ENCODE measurements around the gene LSM4. TPM values are rescaled to one million over a fixed set of nuclear protein-coding genes. Genes with fewer than 3 reads are reported as not detected.
A peak's percentile ranks its signal among the peaks of the same experiment; 100 is the strongest.

Gene LSM4
- total and polyA plus RNA-seq, 2 of the 13 experiments (the other 11 are each of a cell fraction or from before 2014, with no cell fraction given), result 65.8 to 166 TPM

DNA sequence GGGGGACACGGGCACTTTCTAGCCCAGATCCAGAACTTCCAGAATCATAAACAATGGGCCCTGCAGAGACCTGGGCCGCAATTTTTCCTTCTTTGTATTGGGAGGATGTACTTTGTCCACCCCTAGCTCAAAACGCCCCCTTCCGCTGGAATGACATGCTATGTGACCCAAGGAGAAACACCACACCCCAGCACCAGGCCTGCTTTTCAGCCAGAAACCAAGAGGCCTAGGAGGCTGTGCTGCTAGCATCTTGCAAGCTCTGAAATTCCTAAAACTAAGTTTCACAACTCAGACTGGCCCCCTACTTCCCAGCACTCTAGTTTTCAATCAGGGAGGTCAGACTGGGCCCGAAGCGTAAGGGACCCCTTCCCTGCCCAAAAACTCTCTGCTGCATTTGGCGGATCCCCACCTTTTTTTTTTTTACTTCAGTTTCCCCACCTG is 538 bp downstream of the LSM4 start (continued):
- TF ChIP-seq, protein P1, sequence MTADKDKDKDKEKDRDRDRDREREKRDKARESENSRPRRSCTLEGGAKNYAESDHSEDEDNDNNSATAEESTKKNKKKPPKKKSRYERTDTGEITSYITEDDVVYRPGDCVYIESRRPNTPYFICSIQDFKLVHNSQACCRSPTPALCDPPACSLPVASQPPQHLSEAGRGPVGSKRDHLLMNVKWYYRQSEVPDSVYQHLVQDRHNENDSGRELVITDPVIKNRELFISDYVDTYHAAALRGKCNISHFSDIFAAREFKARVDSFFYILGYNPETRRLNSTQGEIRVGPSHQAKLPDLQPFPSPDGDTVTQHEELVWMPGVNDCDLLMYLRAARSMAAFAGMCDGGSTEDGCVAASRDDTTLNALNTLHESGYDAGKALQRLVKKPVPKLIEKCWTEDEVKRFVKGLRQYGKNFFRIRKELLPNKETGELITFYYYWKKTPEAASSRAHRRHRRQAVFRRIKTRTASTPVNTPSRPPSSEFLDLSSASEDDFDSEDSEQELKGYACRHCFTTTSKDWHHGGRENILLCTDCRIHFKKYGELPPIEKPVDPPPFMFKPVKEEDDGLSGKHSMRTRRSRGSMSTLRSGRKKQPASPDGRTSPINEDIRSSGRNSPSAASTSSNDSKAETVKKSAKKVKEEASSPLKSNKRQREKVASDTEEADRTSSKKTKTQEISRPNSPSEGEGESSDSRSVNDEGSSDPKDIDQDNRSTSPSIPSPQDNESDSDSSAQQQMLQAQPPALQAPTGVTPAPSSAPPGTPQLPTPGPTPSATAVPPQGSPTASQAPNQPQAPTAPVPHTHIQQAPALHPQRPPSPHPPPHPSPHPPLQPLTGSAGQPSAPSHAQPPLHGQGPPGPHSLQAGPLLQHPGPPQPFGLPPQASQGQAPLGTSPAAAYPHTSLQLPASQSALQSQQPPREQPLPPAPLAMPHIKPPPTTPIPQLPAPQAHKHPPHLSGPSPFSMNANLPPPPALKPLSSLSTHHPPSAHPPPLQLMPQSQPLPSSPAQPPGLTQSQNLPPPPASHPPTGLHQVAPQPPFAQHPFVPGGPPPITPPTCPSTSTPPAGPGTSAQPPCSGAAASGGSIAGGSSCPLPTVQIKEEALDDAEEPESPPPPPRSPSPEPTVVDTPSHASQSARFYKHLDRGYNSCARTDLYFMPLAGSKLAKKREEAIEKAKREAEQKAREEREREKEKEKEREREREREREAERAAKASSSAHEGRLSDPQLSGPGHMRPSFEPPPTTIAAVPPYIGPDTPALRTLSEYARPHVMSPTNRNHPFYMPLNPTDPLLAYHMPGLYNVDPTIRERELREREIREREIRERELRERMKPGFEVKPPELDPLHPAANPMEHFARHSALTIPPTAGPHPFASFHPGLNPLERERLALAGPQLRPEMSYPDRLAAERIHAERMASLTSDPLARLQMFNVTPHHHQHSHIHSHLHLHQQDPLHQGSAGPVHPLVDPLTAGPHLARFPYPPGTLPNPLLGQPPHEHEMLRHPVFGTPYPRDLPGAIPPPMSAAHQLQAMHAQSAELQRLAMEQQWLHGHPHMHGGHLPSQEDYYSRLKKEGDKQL (CRISPR knock-in tag; IDR thresholded peaks at IDR 0.05; ENCODE audit: low read depth), result no peak
- TF ChIP-seq IRF2 (CRISPR knock-in tag; IDR thresholded peaks at IDR 0.05), result no peak
- TF ChIP-seq, protein P2, sequence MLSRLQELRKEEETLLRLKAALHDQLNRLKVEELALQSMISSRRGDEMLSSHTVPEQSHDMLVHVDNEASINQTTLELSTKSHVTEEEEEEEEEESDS (CRISPR knock-in tag; IDR thresholded peaks at IDR 0.05; ENCODE audit: borderline replicate concordance), result no peak
- TF ChIP-seq, protein P3, sequence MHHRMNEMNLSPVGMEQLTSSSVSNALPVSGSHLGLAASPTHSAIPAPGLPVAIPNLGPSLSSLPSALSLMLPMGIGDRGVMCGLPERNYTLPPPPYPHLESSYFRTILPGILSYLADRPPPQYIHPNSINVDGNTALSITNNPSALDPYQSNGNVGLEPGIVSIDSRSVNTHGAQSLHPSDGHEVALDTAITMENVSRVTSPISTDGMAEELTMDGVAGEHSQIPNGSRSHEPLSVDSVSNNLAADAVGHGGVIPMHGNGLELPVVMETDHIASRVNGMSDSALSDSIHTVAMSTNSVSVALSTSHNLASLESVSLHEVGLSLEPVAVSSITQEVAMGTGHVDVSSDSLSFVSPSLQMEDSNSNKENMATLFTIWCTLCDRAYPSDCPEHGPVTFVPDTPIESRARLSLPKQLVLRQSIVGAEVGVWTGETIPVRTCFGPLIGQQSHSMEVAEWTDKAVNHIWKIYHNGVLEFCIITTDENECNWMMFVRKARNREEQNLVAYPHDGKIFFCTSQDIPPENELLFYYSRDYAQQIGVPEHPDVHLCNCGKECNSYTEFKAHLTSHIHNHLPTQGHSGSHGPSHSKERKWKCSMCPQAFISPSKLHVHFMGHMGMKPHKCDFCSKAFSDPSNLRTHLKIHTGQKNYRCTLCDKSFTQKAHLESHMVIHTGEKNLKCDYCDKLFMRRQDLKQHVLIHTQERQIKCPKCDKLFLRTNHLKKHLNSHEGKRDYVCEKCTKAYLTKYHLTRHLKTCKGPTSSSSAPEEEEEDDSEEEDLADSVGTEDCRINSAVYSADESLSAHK (CRISPR knock-in tag; IDR thresholded peaks at IDR 0.05; ENCODE audit: borderline replicate concordance), result no peak
- TF ChIP-seq JUNB (CRISPR knock-in tag; IDR thresholded peaks at IDR 0.05; ENCODE audit: borderline replicate concordance), result no peak
- TF ChIP-seq RXRB (CRISPR knock-in tag; IDR thresholded peaks at IDR 0.05; ENCODE audit: borderline replicate concordance), result no peak
- TF ChIP-seq, protein P4, sequence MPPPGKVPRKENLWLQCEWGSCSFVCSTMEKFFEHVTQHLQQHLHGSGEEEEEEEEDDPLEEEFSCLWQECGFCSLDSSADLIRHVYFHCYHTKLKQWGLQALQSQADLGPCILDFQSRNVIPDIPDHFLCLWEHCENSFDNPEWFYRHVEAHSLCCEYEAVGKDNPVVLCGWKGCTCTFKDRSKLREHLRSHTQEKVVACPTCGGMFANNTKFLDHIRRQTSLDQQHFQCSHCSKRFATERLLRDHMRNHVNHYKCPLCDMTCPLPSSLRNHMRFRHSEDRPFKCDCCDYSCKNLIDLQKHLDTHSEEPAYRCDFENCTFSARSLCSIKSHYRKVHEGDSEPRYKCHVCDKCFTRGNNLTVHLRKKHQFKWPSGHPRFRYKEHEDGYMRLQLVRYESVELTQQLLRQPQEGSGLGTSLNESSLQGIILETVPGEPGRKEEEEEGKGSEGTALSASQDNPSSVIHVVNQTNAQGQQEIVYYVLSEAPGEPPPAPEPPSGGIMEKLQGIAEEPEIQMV (CRISPR knock-in tag; IDR thresholded peaks at IDR 0.05; ENCODE audit: low read depth), result no peak
- TF ChIP-seq, protein P5, sequence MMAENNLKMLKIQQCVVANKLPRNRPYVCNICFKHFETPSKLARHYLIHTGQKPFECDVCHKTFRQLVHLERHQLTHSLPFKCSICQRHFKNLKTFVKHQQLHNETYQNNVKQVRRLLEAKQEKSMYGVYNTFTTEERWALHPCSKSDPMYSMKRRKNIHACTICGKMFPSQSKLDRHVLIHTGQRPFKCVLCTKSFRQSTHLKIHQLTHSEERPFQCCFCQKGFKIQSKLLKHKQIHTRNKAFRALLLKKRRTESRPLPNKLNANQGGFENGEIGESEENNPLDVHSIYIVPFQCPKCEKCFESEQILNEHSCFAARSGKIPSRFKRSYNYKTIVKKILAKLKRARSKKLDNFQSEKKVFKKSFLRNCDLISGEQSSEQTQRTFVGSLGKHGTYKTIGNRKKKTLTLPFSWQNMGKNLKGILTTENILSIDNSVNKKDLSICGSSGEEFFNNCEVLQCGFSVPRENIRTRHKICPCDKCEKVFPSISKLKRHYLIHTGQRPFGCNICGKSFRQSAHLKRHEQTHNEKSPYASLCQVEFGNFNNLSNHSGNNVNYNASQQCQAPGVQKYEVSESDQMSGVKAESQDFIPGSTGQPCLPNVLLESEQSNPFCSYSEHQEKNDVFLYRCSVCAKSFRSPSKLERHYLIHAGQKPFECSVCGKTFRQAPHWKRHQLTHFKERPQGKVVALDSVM (CRISPR knock-in tag; IDR thresholded peaks at IDR 0.05), result 0 out of 2 replicates have a peak, but pooled peaks have one; percentile 8
- TF ChIP-seq NR2C2 (CRISPR knock-in tag; IDR thresholded peaks at IDR 0.05; ENCODE audit: borderline replicate concordance), result no peak
- 0 out of 2 replicates have a peak, but pooled peaks have one; percentile 43 for TF ChIP-seq ZNF572 (CRISPR knock-in tag; IDR thresholded peaks at IDR 0.05)
- TF ChIP-seq, protein P6, sequence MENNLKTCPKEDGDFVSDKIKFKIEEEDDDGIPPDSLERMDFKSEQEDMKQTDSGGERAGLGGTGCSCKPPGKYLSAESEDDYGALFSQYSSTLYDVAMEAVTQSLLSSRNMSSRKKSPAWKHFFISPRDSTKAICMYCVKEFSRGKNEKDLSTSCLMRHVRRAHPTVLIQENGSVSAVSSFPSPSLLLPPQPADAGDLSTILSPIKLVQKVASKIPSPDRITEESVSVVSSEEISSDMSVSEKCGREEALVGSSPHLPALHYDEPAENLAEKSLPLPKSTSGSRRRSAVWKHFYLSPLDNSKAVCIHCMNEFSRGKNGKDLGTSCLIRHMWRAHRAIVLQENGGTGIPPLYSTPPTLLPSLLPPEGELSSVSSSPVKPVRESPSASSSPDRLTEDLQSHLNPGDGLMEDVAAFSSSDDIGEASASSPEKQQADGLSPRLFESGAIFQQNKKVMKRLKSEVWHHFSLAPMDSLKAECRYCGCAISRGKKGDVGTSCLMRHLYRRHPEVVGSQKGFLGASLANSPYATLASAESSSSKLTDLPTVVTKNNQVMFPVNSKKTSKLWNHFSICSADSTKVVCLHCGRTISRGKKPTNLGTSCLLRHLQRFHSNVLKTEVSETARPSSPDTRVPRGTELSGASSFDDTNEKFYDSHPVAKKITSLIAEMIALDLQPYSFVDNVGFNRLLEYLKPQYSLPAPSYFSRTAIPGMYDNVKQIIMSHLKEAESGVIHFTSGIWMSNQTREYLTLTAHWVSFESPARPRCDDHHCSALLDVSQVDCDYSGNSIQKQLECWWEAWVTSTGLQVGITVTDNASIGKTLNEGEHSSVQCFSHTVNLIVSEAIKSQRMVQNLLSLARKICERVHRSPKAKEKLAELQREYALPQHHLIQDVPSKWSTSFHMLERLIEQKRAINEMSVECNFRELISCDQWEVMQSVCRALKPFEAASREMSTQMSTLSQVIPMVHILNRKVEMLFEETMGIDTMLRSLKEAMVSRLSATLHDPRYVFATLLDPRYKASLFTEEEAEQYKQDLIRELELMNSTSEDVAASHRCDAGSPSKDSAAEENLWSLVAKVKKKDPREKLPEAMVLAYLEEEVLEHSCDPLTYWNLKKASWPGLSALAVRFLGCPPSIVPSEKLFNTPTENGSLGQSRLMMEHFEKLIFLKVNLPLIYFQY (CRISPR knock-in tag; IDR thresholded peaks at IDR 0.05; ENCODE audit: borderline replicate concordance), result no peak; the same call in 1 of the 2 replicates
- no peak for TF ChIP-seq GABPA (IDR thresholded peaks at IDR 0.05; ENCODE audit: low read depth, low read length)
- TF ChIP-seq GABPA (CRISPR knock-in tag; IDR thresholded peaks at IDR 0.05; ENCODE audit: low read depth), result no peak
